ENCODE measurements around the gene CORO2A.

- TF ChIP-seq EZH2 (IDR thresholded peaks at IDR 0.05) = no peak
- no peak for TF ChIP-seq POLR2AphosphoS5 (IDR thresholded peaks at IDR 0.05; ENCODE audit: borderline replicate concordance, low read depth, low read length)
Measured at GRCh38 chr9:98229090-98229395, 36.6 kb upstream of the CORO2A start.

All from SK-N-MC (cell line).